Aorta (tissue), 5 donors: Measurements from ENCODE around the gene LCP2. TPM values are rescaled to one million over a fixed set of nuclear protein-coding genes. Genes with fewer than 3 reads are reported as not detected.

Experiments used
- ATAC-seq: fragments of 200-7000 bp; cut with Tn5 transposase; one replicate; pipeline ENCODE4 v1.9.1; 2022; ENCODE audit warnings: moderate library complexity; ENCODE audit not compliant: low FRiP score
- DNase-seq, 2 donors: peaks; one replicate each; pipeline ENCODE4 v3.0.0-alpha.2; 2020
- H3K27ac ChIP-seq, 2 donors: one replicate each; pipeline ENCODE4 v1.5.1; 2013; ENCODE audit warnings: low read length in 2 of 2, mild to moderate bottlenecking in 2 of 2, moderate library complexity in 2 of 2, control low read depth in 1 of 2, inconsistent platforms in 1 of 2, low read depth in 1 of 2
- H3K27me3 ChIP-seq, 2 donors: one replicate each; pipeline ENCODE4 v1.6.1; 2013; ENCODE audit warnings: control low read depth in 1 of 2, low read length in 1 of 2, mild to moderate bottlenecking in 1 of 2, moderate library complexity in 1 of 2; ENCODE audit not compliant: insufficient read depth in 2 of 2, control insufficient read depth in 1 of 2
- H3K36me3 ChIP-seq, 2 donors: one replicate each; pipeline ENCODE4 v1.6.1; 2013; ENCODE audit warnings: control low read depth in 1 of 2, low read length in 1 of 2, mild to moderate bottlenecking in 1 of 2; ENCODE audit not compliant: insufficient read depth in 2 of 2, control insufficient read depth in 1 of 2
- H3K4me1 ChIP-seq, 2 donors: one replicate each; pipeline ENCODE4 v1.6.1; 2013; ENCODE audit warnings: low read length in 2 of 2, control low read depth in 1 of 2, mild to moderate bottlenecking in 1 of 2, moderate library complexity in 1 of 2; ENCODE audit not compliant: insufficient read depth in 2 of 2, control insufficient read depth in 1 of 2
- H3K4me3 ChIP-seq, 2 donors: one replicate each; pipeline ENCODE4 v1.5.1; 2013; ENCODE audit warnings: low read length in 2 of 2, control low read depth in 1 of 2, mild to moderate bottlenecking in 1 of 2
- H3K9me3 ChIP-seq: one replicate; pipeline ENCODE4 v1.6.1; 2013; ENCODE audit warnings: mild to moderate bottlenecking, low read length; ENCODE audit not compliant: control insufficient read depth
- WGBS, 2 donors: extraction: QIAGEN DNeasy Blood & Tissue Kit; methylation state at CpG; one replicate each; pipeline ENCODE4 v1.1.7; 2013; 5-methylcytosine and 5-hydroxymethylcytosine counted together
- intact Hi-C, 2 donors: fragments of 100-400 bp; cut with DNase I; formaldehyde crosslinking; loops; one replicate each; pipeline versions ENCODE4 v1.14.2 to v1.15.0; 2022
- polyA plus RNA-seq, 2 donors: library from polyadenylated mRNA; stranded (reverse); fragments of 200-250 nt; gene quantifications; one replicate each; pipeline ENCODE4 v1.2.3, GENCODE V29; 2013
- total RNA-seq, 2 donors: library from RNA; stranded (reverse); fragmentation: NEBNext Ultra II Directional; extraction: Animal tissue kit (Norgen Biotek cat#: 25700); gene quantifications; one replicate each; pipeline ENCODE4 v1.2.1, GENCODE V29; 2021
- donor health status: healthy with polysubstance abuse.
- donor health status: Bipolar disorder and iron deficiency.
- donor health status: DM: no; HTN: no; CAD: no.
- donor health status: DM: no; HTN: no; CAD: no.
- donor health status: DM: yes; HTN: yes; CAD: no.

LCP2 gene
- total and polyA plus RNA-seq, 4 donors, result 2.1 to 58.8 (median 21.3) TPM

DNA sequence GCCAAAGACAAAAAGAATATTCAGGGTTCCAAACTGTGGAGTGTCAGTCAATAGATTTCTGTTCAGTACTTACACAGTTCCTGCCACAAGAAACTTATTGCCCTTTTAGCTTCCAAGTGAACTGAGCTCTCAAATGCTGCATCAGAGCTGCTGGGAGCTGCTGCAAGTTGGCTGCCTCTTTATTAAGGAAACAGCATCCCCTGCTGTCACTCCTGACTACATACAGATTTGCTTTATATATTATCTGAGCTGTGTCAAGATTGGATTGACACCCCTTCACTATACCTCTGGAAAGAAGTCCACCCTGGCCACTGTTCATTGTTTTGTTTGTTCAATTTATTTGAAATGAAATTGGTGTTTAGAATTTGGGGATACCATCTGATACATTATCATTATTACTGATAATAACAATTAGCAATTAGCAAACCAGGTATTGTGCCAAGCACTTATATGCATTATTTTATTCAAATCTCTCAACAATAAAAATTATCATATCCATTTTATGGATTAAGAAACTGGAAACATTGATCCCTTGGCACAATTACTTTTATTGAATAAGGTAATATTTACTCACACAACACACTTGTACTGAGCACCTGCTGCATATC, 81.2 kb downstream of the LCP2 start:
- ATAC-seq (no peak), DNase-seq (no peak)
- no peaks in the 10 kb centered on the region for H3K4me1 ChIP-seq
- no peak overlapping the region for H3K27ac ChIP-seq
- H3K27me3 ChIP-seq, result peaks cover 0 to 1% of the 10 kb centered on the region in 2 donors
- H3K9me3 ChIP-seq, result no peaks in the 10 kb centered on the region
- intact Hi-C loops, result no loop called here
- no peak overlapping the region for H3K4me3 ChIP-seq
- H3K36me3 ChIP-seq, result no peaks in the 10 kb centered on the region

- 60 to 72% methylated on average over 1 of the region's 1 CpG for WGBS, 2 donors
- Histone ChIP-seq H3K27ac (no peak overlapping the region), H3K4me1 (no peaks in the 10 kb centered on the region), H3K27me3 (no peaks in the 10 kb centered on the region), H3K36me3 (no peaks in the 10 kb centered on the region), H3K4me3 (no peak overlapping the region), H3K9me3 (peaks cover under 1% of the 10 kb centered on the region)
- no peak for DNase-seq
- intact Hi-C loops, result no loop called here
- no peak for ATAC-seq
Measured at GRCh38 chr5:170211575-170212334, 85.8 kb downstream of the LCP2 start.

DNA sequence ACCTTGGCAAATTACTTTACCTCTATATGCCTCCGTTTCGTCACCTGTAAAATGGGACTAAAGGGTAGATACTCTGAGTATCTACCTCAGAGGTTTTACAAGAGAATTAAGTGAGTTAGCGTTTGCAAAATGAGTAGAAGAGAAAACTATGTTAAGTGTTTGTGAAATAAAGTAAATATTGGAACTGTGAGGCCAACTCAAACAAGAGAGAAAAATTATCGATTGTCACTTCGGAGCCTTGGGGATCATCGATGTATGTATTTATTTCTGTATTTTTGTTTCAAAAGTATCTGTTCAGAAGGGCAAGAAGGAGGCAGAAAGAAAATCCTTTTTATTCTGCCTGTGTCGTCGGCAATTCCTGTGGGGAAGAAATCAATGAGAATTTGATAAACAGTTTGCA, 90.6 kb downstream of the LCP2 start:
- ATAC-seq (no peak), DNase-seq (no peak)
- Histone ChIP-seq H3K4me3 (no peak overlapping the region), H3K36me3 (no peaks in the 10 kb centered on the region), H3K9me3 (peaks cover 2% of the 10 kb centered on the region), H3K27ac (no peak overlapping the region), H3K4me1 (no peaks in the 10 kb centered on the region), H3K27me3 (no peaks in the 10 kb centered on the region)
- intact Hi-C loops, result no loop called here
- 90 to 91% methylated on average over 8 of the region's 8 CpGs for WGBS, 2 donors

- no peak overlapping the region for H3K27ac ChIP-seq
- DNase-seq (no peak), ATAC-seq (no peak)
- H3K27me3 ChIP-seq, result no peaks in the 10 kb centered on the region
- intact Hi-C loops, result no loop called here
- H3K4me1 ChIP-seq, result no peaks in the 10 kb centered on the region
- H3K9me3 ChIP-seq, result peaks cover 2% of the 10 kb centered on the region
- no peak overlapping the region for H3K4me3 ChIP-seq
- no peaks in the 10 kb centered on the region for H3K36me3 ChIP-seq
- WGBS, 2 donors, result 27 to 28% methylated on average over 3 of the region's 3 CpGs
Measured at GRCh38 chr5:170206216-170206615, 91.4 kb downstream of the LCP2 start.

DNA sequence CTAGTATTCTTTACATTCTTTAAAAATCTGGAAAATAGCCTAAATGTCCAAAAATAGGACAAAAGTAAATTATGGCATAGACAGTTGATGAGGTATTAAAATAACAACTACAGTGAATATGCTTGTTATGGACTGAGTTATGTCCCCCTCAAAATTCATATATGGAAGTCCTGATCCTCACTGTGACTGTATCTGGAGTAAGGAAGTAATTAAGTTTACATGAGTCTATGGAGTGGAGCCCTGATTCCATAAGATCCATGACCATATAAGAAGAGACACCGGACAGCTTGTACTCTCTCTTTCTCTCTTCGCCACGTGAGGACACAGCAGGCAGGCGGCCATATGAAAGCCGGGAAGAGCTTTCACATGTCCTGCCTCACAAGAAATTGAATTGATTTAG, 93.4 kb downstream of the LCP2 start:
- no peak for DNase-seq
- WGBS, 2 donors, result 69 to 74% methylated on average over 5 of the region's 5 CpGs
- intact Hi-C loops, result no loop called here
- Histone ChIP-seq H3K36me3 (no peaks in the 10 kb centered on the region), H3K27ac (no peak overlapping the region), H3K27me3 (peaks cover 0 to 4% of the 10 kb centered on the region in 2 donors), H3K4me3 (no peak overlapping the region), H3K4me1 (no peaks in the 10 kb centered on the region), H3K9me3 (peaks cover 2% of the 10 kb centered on the region)
- ATAC-seq, result no peak

DNA sequence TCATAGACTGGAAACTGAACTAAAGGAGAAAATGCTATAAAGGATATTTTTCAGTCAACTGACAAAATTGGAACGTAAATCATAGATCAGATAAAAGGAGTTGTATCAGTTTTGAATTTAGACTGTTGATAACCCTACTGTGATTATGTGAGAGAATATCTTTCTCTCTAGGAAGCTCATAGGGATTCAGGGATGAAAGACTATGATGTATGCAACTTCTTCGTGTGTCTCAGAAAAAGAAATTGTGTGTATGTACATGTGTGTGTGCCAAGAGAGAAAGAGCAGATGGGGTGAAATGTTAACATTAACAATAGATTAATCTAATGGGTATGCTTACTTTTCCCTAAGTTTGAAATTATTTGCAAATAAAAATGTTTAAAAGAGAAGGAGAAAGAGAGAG, 95.5 kb downstream of the LCP2 start:
- peaks cover 0 to 6% of the 10 kb centered on the region in 2 donors for H3K27me3 ChIP-seq
- H3K36me3 ChIP-seq, result no peaks in the 10 kb centered on the region
- H3K9me3 ChIP-seq, result peaks cover 2% of the 10 kb centered on the region
- H3K4me3 ChIP-seq, result no peak overlapping the region
- no peaks in the 10 kb centered on the region for H3K4me1 ChIP-seq
- DNase-seq (no peak), ATAC-seq (no peak)
- WGBS, 2 donors, result 48 to 55% methylated on average over 2 of the region's 2 CpGs
- H3K27ac ChIP-seq, result no peak overlapping the region
- intact Hi-C loops, result no loop called here

DNA sequence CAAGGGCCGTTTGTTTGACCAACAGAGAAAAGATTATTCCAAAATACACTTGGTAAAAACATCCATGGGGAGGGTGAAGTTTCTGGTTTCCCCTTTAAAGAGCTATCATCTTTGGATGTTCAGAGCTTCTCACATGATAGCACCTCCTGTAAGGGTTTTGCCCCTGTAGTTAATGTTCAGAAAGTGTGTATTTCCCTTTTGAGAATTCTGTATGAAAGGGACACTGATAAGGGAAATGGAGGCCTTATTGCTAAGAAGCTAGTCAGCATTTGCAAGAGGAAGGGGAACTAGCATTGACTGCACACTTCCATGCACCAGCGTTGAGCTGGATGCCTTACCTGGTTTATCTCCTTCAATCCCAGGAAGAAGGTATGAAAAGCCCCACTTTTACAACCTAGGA, 96.3 kb downstream of the LCP2 start:
- Histone ChIP-seq H3K4me3 (no peak overlapping the region), H3K27me3 (peaks cover 0 to 6% of the 10 kb centered on the region in 2 donors), H3K36me3 (no peaks in the 10 kb centered on the region), H3K27ac (no peak overlapping the region), H3K9me3 (no peaks in the 10 kb centered on the region), H3K4me1 (no peaks in the 10 kb centered on the region)
- ATAC-seq (no peak), DNase-seq (no peak)
- 64 to 66% methylated on average over 2 of the region's 2 CpGs for WGBS, 2 donors
- intact Hi-C loops, result no loop called here

GRCh38 chr5:170200876-170201275, 96.7 kb downstream of the LCP2 start:
- intact Hi-C loops, result no loop called here
- DNase-seq, result no peak
- 36 to 56% methylated on average over 1 of the region's 1 CpG for WGBS, 2 donors
- H3K27ac ChIP-seq, result no peak overlapping the region
- no peaks in the 10 kb centered on the region for H3K36me3 ChIP-seq
- no peaks in the 10 kb centered on the region for H3K4me1 ChIP-seq
- ATAC-seq, result no peak
- peaks cover 0 to 6% of the 10 kb centered on the region in 2 donors for H3K27me3 ChIP-seq
- no peaks in the 10 kb centered on the region for H3K9me3 ChIP-seq
- no peak overlapping the region for H3K4me3 ChIP-seq
